ENCODE results near the gene PLPP1.

Gene PLPP1

GRCh38 chr5:55534436-55535198 is at the start of gene PLPP1:
Gene PLPP1 (minus strand): TSS chr5:55534964. CDS start chr5:55534629, 335 bp downstream.
- H3K27ac ChIP-seq (ENCODE audit: low read depth, low read length) = peak within 1 kb of the TSS; percentile 90

GRCh38 chr5:55583578-55583977 is 48.8 kb upstream of the PLPP1 start:
- no peaks in the 10 kb centered on the region for H3K36me3 ChIP-seq (ENCODE audit: control insufficient read depth, insufficient read depth, low read length)
- H3K4me1 ChIP-seq (ENCODE audit: control insufficient read depth, insufficient read depth, low read length) = peaks cover 8% of the 10 kb centered on the region
- H3K27ac ChIP-seq (ENCODE audit: low read depth, low read length) = no peak overlapping the region

More at GRCh38 chr5:55534436-55535198, at the start of gene PLPP1:
- Histone ChIP-seq H3K27me3 (ENCODE audit: control insufficient read depth, insufficient read depth, low read length) (no peaks in the 10 kb centered on the region), H3K4me3 (ENCODE audit: low read depth, low read length) (peak within 1 kb of the TSS; percentile 86), H3K9me3 (ENCODE audit: control insufficient read depth, insufficient read depth, low read length) (no peaks in the 10 kb centered on the region), H3K36me3 (ENCODE audit: control insufficient read depth, insufficient read depth, low read length) (peaks cover 18% of the 10 kb centered on the region), H3K4me1 (ENCODE audit: control insufficient read depth, insufficient read depth, low read length) (peaks cover 46% of the 10 kb centered on the region), H3K9ac (ENCODE audit: low read depth, low read length) (peak within 1 kb of the TSS; percentile 73)

DNA sequence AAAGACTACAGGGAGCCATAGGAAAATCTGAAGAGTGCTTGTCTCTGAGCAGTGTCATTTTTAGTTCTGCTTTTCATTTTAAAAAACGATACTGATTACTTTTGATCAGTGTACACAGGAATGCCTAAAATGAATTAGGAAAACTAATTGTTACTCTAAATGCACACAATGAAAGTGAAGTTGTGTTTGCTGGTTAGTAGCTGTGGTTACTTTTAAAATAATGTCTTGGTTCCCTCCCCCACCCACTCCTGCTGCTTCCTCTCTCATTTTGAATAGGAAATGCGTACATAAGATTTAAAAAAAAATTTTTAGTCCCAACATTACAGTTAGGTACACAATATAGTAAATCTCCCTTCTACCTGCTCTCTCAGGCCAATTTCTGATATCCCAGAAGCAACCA is 47.5 kb upstream of the PLPP1 start:
- H3K9me3 ChIP-seq (ENCODE audit: control insufficient read depth, insufficient read depth, low read length) = no peaks in the 10 kb centered on the region
- peaks cover 11% of the 10 kb centered on the region for H3K4me1 ChIP-seq (ENCODE audit: control insufficient read depth, insufficient read depth, low read length)
- no peak overlapping the region for H3K27ac ChIP-seq (ENCODE audit: low read depth, low read length)
- no peak overlapping the region for H3K9ac ChIP-seq (ENCODE audit: low read depth, low read length)
- H3K27me3 ChIP-seq (ENCODE audit: control insufficient read depth, insufficient read depth, low read length) = no peaks in the 10 kb centered on the region
- no peaks in the 10 kb centered on the region for H3K36me3 ChIP-seq (ENCODE audit: control insufficient read depth, insufficient read depth, low read length)
- no peak overlapping the region for H3K4me3 ChIP-seq (ENCODE audit: low read depth, low read length)

More at GRCh38 chr5:55583578-55583977, 48.8 kb upstream of the PLPP1 start:
- Histone ChIP-seq H3K4me3 (ENCODE audit: low read depth, low read length) (no peak overlapping the region), H3K9ac (ENCODE audit: low read depth, low read length) (no peak overlapping the region), H3K9me3 (ENCODE audit: control insufficient read depth, insufficient read depth, low read length) (no peaks in the 10 kb centered on the region), H3K27me3 (ENCODE audit: control insufficient read depth, insufficient read depth, low read length) (no peaks in the 10 kb centered on the region)

DNA sequence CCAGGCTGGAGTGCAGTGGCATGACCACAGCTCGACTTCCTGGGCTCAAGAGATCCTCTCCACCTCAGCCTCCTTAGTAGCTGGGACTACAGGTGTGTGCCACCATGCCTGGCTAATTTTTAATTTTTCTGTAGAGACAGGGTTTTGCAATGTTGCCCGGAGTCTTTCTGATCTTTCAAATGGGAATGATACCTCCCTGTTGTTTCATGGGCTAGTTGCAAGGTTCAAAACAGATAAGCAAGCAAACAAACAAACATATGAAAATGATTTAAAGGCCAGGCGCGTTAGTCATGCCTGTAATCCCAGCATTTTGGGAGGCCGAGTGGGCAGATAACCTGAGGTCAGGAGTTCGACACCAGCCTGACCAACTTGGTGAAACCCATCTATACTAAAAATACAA is 45.3 kb upstream of the PLPP1 start:
- Histone ChIP-seq H3K4me3 (ENCODE audit: low read depth, low read length) (no peak overlapping the region), H3K27me3 (ENCODE audit: control insufficient read depth, insufficient read depth, low read length) (no peaks in the 10 kb centered on the region), H3K9me3 (ENCODE audit: control insufficient read depth, insufficient read depth, low read length) (no peaks in the 10 kb centered on the region), H3K9ac (ENCODE audit: low read depth, low read length) (no peak overlapping the region), H3K4me1 (ENCODE audit: control insufficient read depth, insufficient read depth, low read length) (peaks cover 21% of the 10 kb centered on the region), H3K27ac (ENCODE audit: low read depth, low read length) (no peak overlapping the region), H3K36me3 (ENCODE audit: control insufficient read depth, insufficient read depth, low read length) (no peaks in the 10 kb centered on the region)

DNA sequence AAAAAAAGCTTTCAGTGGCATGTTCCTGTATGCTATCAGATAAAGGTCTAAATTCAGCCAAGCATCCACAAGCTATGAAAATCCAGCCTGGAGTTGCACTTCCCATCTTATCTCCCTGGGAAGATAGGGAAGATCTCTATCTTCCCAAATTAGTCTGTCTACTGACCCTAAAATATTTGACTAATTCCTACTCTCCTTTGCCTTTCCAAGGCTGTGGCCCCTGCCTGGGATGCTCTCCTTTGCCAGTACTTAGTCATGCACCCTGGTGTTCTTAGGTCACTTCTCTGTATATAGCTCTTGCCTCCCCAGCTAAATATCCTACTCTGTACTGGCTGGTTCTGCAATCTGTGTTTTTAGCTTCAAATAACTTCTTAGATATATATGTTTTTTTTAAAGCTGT is 44.0 kb upstream of the PLPP1 start:
- no peak overlapping the region for H3K4me3 ChIP-seq (ENCODE audit: low read depth, low read length)

DNA sequence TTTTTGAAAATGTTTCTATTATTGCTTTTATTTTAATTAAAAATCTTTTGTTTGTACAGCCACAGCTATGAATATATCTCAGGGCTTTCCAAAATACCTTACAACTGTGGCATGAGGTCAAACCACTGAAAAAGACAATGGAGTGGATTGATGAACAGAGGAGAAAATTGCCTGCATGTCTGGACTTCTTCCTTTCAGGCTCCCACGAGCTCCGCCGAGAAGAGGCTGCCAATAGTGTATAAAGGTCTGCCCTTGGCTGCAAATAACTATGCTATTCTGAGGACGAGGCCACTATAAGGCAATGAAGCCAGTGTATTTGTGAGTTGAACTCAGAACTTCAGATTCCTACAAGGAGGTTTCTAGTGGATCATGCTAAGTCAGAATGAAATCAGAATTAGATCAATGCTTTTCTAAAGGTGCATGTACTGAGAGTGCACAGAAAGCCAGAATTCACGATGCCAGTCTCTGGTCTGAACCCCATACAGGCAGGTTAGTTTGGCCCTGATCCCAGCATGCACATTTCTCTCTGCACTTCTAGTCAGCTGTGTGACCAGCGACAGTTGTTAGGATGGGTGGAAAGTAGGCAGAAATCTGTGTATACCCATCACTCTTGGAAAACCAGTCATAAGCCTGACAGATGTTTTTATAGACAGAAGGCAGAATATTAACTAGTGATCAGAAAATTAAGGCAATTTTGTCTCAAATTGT is 42.7 kb upstream of the PLPP1 start:
- Histone ChIP-seq H3K36me3 (ENCODE audit: control insufficient read depth, insufficient read depth, low read length) (no peaks in the 10 kb centered on the region), H3K9ac (ENCODE audit: low read depth, low read length) (no peak overlapping the region), H3K4me3 (ENCODE audit: low read depth, low read length) (no peak overlapping the region), H3K27me3 (ENCODE audit: control insufficient read depth, insufficient read depth, low read length) (no peaks in the 10 kb centered on the region), H3K4me1 (ENCODE audit: control insufficient read depth, insufficient read depth, low read length) (peaks cover 21% of the 10 kb centered on the region), H3K9me3 (ENCODE audit: control insufficient read depth, insufficient read depth, low read length) (no peaks in the 10 kb centered on the region), H3K27ac (ENCODE audit: low read depth, low read length) (no peak overlapping the region)

More for the DNA sequence above, 44.0 kb upstream of the PLPP1 start:
- H3K27me3 ChIP-seq (ENCODE audit: control insufficient read depth, insufficient read depth, low read length) = no peaks in the 10 kb centered on the region
- H3K9ac ChIP-seq (ENCODE audit: low read depth, low read length) = no peak overlapping the region
- H3K4me1 ChIP-seq (ENCODE audit: control insufficient read depth, insufficient read depth, low read length) = peaks cover 21% of the 10 kb centered on the region
- no peaks in the 10 kb centered on the region for H3K36me3 ChIP-seq (ENCODE audit: control insufficient read depth, insufficient read depth, low read length)
- H3K27ac ChIP-seq (ENCODE audit: low read depth, low read length) = no peak overlapping the region
- no peaks in the 10 kb centered on the region for H3K9me3 ChIP-seq (ENCODE audit: control insufficient read depth, insufficient read depth, low read length)

GRCh38 chr5:55576661-55577060 is 41.9 kb upstream of the PLPP1 start:
- H3K9ac ChIP-seq (ENCODE audit: low read depth, low read length) = no peak overlapping the region
- no peak overlapping the region for H3K4me3 ChIP-seq (ENCODE audit: low read depth, low read length)
- H3K27me3 ChIP-seq (ENCODE audit: control insufficient read depth, insufficient read depth, low read length) = no peaks in the 10 kb centered on the region
- H3K27ac ChIP-seq (ENCODE audit: low read depth, low read length) = no peak overlapping the region
- H3K4me1 ChIP-seq (ENCODE audit: control insufficient read depth, insufficient read depth, low read length) = peaks cover 25% of the 10 kb centered on the region
- H3K9me3 ChIP-seq (ENCODE audit: control insufficient read depth, insufficient read depth, low read length) = no peaks in the 10 kb centered on the region
- no peaks in the 10 kb centered on the region for H3K36me3 ChIP-seq (ENCODE audit: control insufficient read depth, insufficient read depth, low read length)

- peak overlapping the region; percentile 59 for H3K27ac ChIP-seq (ENCODE audit: low read depth, low read length)
- H3K4me3 ChIP-seq (ENCODE audit: low read depth, low read length) = no peak overlapping the region
- no peaks in the 10 kb centered on the region for H3K27me3 ChIP-seq (ENCODE audit: control insufficient read depth, insufficient read depth, low read length)
These were observed 41.2 kb upstream of the PLPP1 start for GRCh38 chr5:55575815-55576583.

DNA sequence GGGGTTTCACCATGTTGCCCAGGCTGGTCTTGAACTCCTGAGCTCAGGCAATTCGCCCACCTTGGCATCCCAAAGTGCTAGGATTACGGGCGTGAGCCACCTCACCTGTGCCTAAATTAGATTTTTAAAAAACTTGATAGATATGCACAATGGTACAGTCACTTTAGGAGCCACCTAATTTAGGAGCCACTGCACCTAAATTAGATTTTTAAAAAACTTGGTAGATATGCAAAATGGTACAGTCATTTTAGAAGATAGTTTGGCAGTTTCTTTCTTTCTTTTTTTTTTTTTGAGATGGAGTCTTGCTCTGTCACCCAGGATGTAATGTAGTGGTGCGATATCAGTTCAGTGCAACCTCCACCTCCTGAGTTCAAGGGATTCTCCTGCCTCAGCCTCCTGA is 37.8 kb upstream of the PLPP1 start:
- Histone ChIP-seq H3K36me3 (ENCODE audit: control insufficient read depth, insufficient read depth, low read length) (no peaks in the 10 kb centered on the region), H3K9me3 (ENCODE audit: control insufficient read depth, insufficient read depth, low read length) (no peaks in the 10 kb centered on the region), H3K9ac (ENCODE audit: low read depth, low read length) (no peak overlapping the region; the same call in 1 of the 2 replicates), H3K27me3 (ENCODE audit: control insufficient read depth, insufficient read depth, low read length) (no peaks in the 10 kb centered on the region), H3K27ac (ENCODE audit: low read depth, low read length) (peak overlapping the region; percentile 94), H3K4me3 (ENCODE audit: low read depth, low read length) (no peak overlapping the region), H3K4me1 (ENCODE audit: control insufficient read depth, insufficient read depth, low read length) (peaks cover 48% of the 10 kb centered on the region)

More at GRCh38 chr5:55575815-55576583, 41.2 kb upstream of the PLPP1 start:
- Histone ChIP-seq H3K4me1 (ENCODE audit: control insufficient read depth, insufficient read depth, low read length) (peaks cover 25% of the 10 kb centered on the region), H3K9ac (ENCODE audit: low read depth, low read length) (no peak overlapping the region), H3K36me3 (ENCODE audit: control insufficient read depth, insufficient read depth, low read length) (no peaks in the 10 kb centered on the region), H3K9me3 (ENCODE audit: control insufficient read depth, insufficient read depth, low read length) (no peaks in the 10 kb centered on the region)

DNA sequence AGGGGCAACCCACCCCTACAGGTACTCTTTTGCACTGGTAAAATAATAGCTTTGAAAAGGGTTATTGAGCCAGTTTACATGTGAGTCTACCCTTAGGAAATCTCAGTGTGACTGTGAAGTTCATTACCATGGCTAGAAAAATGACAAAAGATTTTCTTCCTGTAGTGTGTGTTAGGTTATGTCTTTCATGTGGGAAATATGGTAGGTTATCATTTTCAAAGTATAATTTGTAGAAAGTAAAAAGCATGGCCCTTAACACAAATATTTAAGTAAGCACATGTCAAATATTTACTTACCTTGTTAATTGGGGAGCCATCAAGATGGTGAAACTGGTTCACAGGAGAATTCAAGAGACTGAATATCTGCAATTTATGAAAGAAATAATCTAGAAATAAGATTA is 37.3 kb upstream of the PLPP1 start:
- Histone ChIP-seq H3K27ac (ENCODE audit: low read depth, low read length) (peak overlapping the region; percentile 94), H3K4me3 (ENCODE audit: low read depth, low read length) (peak overlapping the region; percentile 36), H3K9ac (ENCODE audit: low read depth, low read length) (peak overlapping the region; percentile 72), H3K27me3 (ENCODE audit: control insufficient read depth, insufficient read depth, low read length) (no peaks in the 10 kb centered on the region), H3K4me1 (ENCODE audit: control insufficient read depth, insufficient read depth, low read length) (peaks cover 45% of the 10 kb centered on the region), H3K36me3 (ENCODE audit: control insufficient read depth, insufficient read depth, low read length) (no peaks in the 10 kb centered on the region), H3K9me3 (ENCODE audit: control insufficient read depth, insufficient read depth, low read length) (no peaks in the 10 kb centered on the region)

All from HUES48 (cell line).